HepG2 (cell line): ENCODE data around the gene HSD17B8. TPM values are rescaled to one million over a fixed set of nuclear protein-coding genes. Genes with fewer than 3 reads are reported as not detected.

Source experiments
- ARID2 ChIP-seq: sonication (generic); formaldehyde crosslinking; IDR thresholded peaks from 2 replicates; pipeline ENCODE4 v1.8.1; 2022; ENCODE audit warnings: mild to moderate bottlenecking, missing genetic modification reagents, borderline replicate concordance
- CHD2 ChIP-seq: IDR thresholded peaks from 2 replicates; pipeline ENCODE4 v1.6.1; 2011; ENCODE audit warnings: low read depth, low read length, improper control_type of control experiment
- CTCF ChIP-seq: sonication (generic); formaldehyde crosslinking; IDR thresholded peaks from 2 replicates; pipeline ENCODE4 v1.5.0; 2020; ENCODE audit warnings: mild to moderate bottlenecking, missing genetic modification reagents, moderate library complexity
- FIP1L1 ChIP-seq: fragments of 200-400 bp; formaldehyde crosslinking; IDR thresholded peaks from 2 replicates; pipeline ENCODE4 v1.6.1; 2018; ENCODE audit warnings: low read depth, mild to moderate bottlenecking, low read length, moderate library complexity, borderline replicate concordance; ENCODE audit not compliant: insufficient read depth
- HIVEP1 ChIP-seq: sonication (generic); formaldehyde crosslinking; IDR thresholded peaks from 2 replicates; pipeline ENCODE4 v1.4.0; 2020; ENCODE audit warnings: mild to moderate bottlenecking, missing genetic modification reagents
- HOXA3 ChIP-seq: sonication (generic); formaldehyde crosslinking; IDR thresholded peaks from 2 replicates; pipeline ENCODE4 v1.5.0; 2020; ENCODE audit warnings: missing genetic modification reagents
- NAIF1 ChIP-seq: sonication (generic); formaldehyde crosslinking; IDR thresholded peaks from 2 replicates; pipeline ENCODE4 v1.5.0; 2020; ENCODE audit warnings: mild to moderate bottlenecking, missing genetic modification reagents, borderline replicate concordance
- NFIB ChIP-seq: sonication (generic); formaldehyde crosslinking; IDR thresholded peaks from 2 replicates; pipeline ENCODE4 v1.9.0; 2021; ENCODE audit warnings: missing genetic modification reagents, mild to moderate bottlenecking, borderline replicate concordance
- POLR2AphosphoS2 ChIP-seq: IDR thresholded peaks from 2 replicates; pipeline ENCODE4 v1.6.1; 2011; ENCODE audit warnings: low read depth, low read length, improper control_type of control experiment
- REL ChIP-seq: sonication (generic); formaldehyde crosslinking; conservative IDR thresholded peaks from 2 replicates; pipeline ENCODE4 v1.8.0; 2022; ENCODE audit warnings: mild to moderate bottlenecking, missing genetic modification reagents, moderate library complexity
- SAFB2 ChIP-seq: sonication (generic); formaldehyde crosslinking; IDR thresholded peaks from 2 replicates; pipeline ENCODE4 v1.5.1; 2020; ENCODE audit warnings: missing genetic modification reagents, low read depth, mild to moderate bottlenecking, borderline replicate concordance
- THAP11 ChIP-seq: IDR thresholded peaks from 2 replicates; pipeline ENCODE4 v1.6.1; 2016; ENCODE audit warnings: missing biosample characterization, missing genetic modification reagents
- ZGPAT ChIP-seq: IDR thresholded peaks from 2 replicates; pipeline ENCODE4 v1.6.1; 2016; ENCODE audit warnings: mild to moderate bottlenecking
- ZKSCAN8 ChIP-seq: IDR thresholded peaks from 2 replicates; pipeline ENCODE4 v1.6.1; 2016; ENCODE audit warnings: borderline replicate concordance, missing genetic modification reagents, missing compliant biosample characterization
- ZNF138 ChIP-seq: sonication (generic); formaldehyde crosslinking; IDR thresholded peaks from 2 replicates; pipeline ENCODE4 v1.5.0; 2020; ENCODE audit warnings: mild to moderate bottlenecking, low read depth, missing genetic modification reagents
- ZNF18 ChIP-seq: sonication (generic); formaldehyde crosslinking; IDR thresholded peaks from 2 replicates; pipeline ENCODE4 v1.8.0; 2022; ENCODE audit warnings: mild to moderate bottlenecking, missing genetic modification reagents; ENCODE audit not compliant: insufficient replicate concordance
- ZNF3 ChIP-seq: IDR thresholded peaks from 2 replicates; pipeline ENCODE4 v1.7.0; 2017; ENCODE audit warnings: inconsistent platforms
- ZNF33A ChIP-seq: sonication (generic); formaldehyde crosslinking; IDR thresholded peaks from 2 replicates; pipeline ENCODE4 v1.5.1; 2020; ENCODE audit warnings: missing genetic modification reagents, mild to moderate bottlenecking, moderate library complexity, borderline replicate concordance
- ZNF350 ChIP-seq: sonication (generic); formaldehyde crosslinking; IDR thresholded peaks from 2 replicates; pipeline ENCODE4 v1.4.0; 2020; ENCODE audit warnings: mild to moderate bottlenecking, low read depth, missing genetic modification reagents, borderline replicate concordance
- ZNF383 ChIP-seq: sonication (generic); formaldehyde crosslinking; IDR thresholded peaks from 2 replicates; pipeline ENCODE4 v1.4.0; 2020; ENCODE audit warnings: missing genetic modification reagents, mild to moderate bottlenecking, borderline replicate concordance
- ZNF7 ChIP-seq: IDR thresholded peaks from 2 replicates; pipeline ENCODE4 v1.6.1; 2016; ENCODE audit warnings: missing biosample characterization, missing genetic modification reagents
- ZNF709 ChIP-seq: sonication (generic); formaldehyde crosslinking; IDR thresholded peaks from 2 replicates; pipeline ENCODE4 v1.5.0; 2020; ENCODE audit warnings: mild to moderate bottlenecking, missing genetic modification reagents
- ZNF775 ChIP-seq: sonication (generic); formaldehyde crosslinking; IDR thresholded peaks from 2 replicates; pipeline ENCODE4 v1.4.0; 2020; ENCODE audit warnings: missing genetic modification reagents, mild to moderate bottlenecking, moderate library complexity, borderline replicate concordance
- ZNF780A ChIP-seq: sonication (generic); formaldehyde crosslinking; IDR thresholded peaks from 2 replicates; pipeline ENCODE4 v1.8.0; 2022; ENCODE audit warnings: mild to moderate bottlenecking, missing genetic modification reagents, moderate library complexity
- ZNF782 ChIP-seq: sonication (generic); formaldehyde crosslinking; IDR thresholded peaks from 2 replicates; pipeline ENCODE4 v1.4.0; 2020; ENCODE audit warnings: missing genetic modification reagents, mild to moderate bottlenecking, borderline replicate concordance
- polyA plus RNA-seq, 8 experiments: library from polyadenylated mRNA; depleted of rRNA in 3 of 8; stranded (reverse) in 7 of 8; unstranded in 1 of 8; fragments of >200 nt; fragmentation: Illumina TruSeq in 4 of 8; extraction: Trizol in 4 of 8; gene quantifications; 2 replicates each; pipeline versions ENCODE4 v1.2.1 to v1.2.3, GENCODE V29; 2011 to 2016; ENCODE audit warnings: low read depth in 4 of 8, missing spikeins in 1 of 8, mixed read lengths in 1 of 8; ENCODE audit not compliant: insufficient read depth in 1 of 8
- total RNA-seq, 5 experiments: library from RNA; depleted of rRNA; stranded (reverse); fragments of >200 nt; fragmentation: Illumina TruSeq; extraction: Trizol; gene quantifications; 2 replicates each; pipeline ENCODE4 v1.2.3, GENCODE V29; 2016; ENCODE audit warnings: low read depth in 1 of 5

Gene HSD17B8
- total and polyA plus RNA-seq, 2 of the 13 experiments (the other 11 are each of a cell fraction or from before 2014, with no cell fraction given), result 12.6 to 20.1 TPM

GRCh38 chr6:33200219-33201146, 4.0 kb upstream of the HSD17B8 start, which contains the start of the genes RXRB and SLC39A7 (continued):
- TF ChIP-seq CTCF, result no peak
- TF ChIP-seq SAFB2 (CRISPR knock-in tag), result peak; percentile 18; the same call in 1 of the 2 replicates
- no peak for TF ChIP-seq ZNF7 (CRISPR knock-in tag)
- peak; percentile 2; the same call in 1 of the 2 replicates for TF ChIP-seq ZNF138 (CRISPR knock-in tag)
- TF ChIP-seq ZGPAT (CRISPR knock-in tag), result peak; percentile 97
- peak; percentile 34; the same call in 1 of the 2 replicates for TF ChIP-seq ZNF3 (CRISPR knock-in tag)
- TF ChIP-seq REL (CRISPR knock-in tag), result 0 out of 2 replicates have a peak, but pooled peaks have one; percentile 54
- peak; percentile 92 for TF ChIP-seq ZNF782
- TF ChIP-seq HOXA3 (CRISPR knock-in tag), result peak; percentile 97
- no peak for TF ChIP-seq ZNF780A (CRISPR knock-in tag)
- TF ChIP-seq THAP11, result peak; percentile 87
- peak; percentile 94 for TF ChIP-seq ZNF709 (CRISPR knock-in tag)
- peak; percentile 75; the same call in 1 of the 2 replicates for TF ChIP-seq ARID2 (CRISPR knock-in tag)
- peak; percentile 89 for TF ChIP-seq ZNF350 (CRISPR knock-in tag)
- TF ChIP-seq HIVEP1 (CRISPR knock-in tag), result no peak; the same call in none of the 2 replicates
- peak; percentile 33; the same call in 1 of the 2 replicates for TF ChIP-seq NAIF1 (CRISPR knock-in tag)
- TF ChIP-seq CHD2, result peak; percentile 98
- TF ChIP-seq ZNF383 (CRISPR knock-in tag), result no peak
- TF ChIP-seq FIP1L1, result no peak
- TF ChIP-seq ZNF18 (CRISPR knock-in tag), result peak; percentile 33
- no peak for TF ChIP-seq POLR2AphosphoS2
- TF ChIP-seq ZNF775 (CRISPR knock-in tag), result no peak
- TF ChIP-seq ZNF33A (CRISPR knock-in tag), result no peak
- TF ChIP-seq ZKSCAN8, result peak; percentile 44; the same call in 1 of the 2 replicates
- TF ChIP-seq NFIB (CRISPR knock-in tag), result peak; percentile 30; the same call in 1 of the 2 replicates
